HG03521 (cell line): ENCODE measurements around the gene GSG1L.

ENCODE experiments used
- ATAC-seq: cut with Tn5 transposase; IDR thresholded peaks from one replicate; pipeline ENCODE4 v1.9.1; 2021; ENCODE audit warnings: mild to moderate bottlenecking, moderate library complexity; ENCODE audit not compliant: unreplicated experiment

The GSG1L gene

GRCh38 chr16:27860091-27860490 is 203.4 kb downstream of the GSG1L start:
- ATAC-seq: no peak

GRCh38 chr16:27859020-27859419 is 204.5 kb downstream of the GSG1L start:
- ATAC-seq: no peak

- ATAC-seq: no peak
These were observed 209.9 kb downstream of the GSG1L start for GRCh38 chr16:27853651-27854050.

GRCh38 chr16:27853101-27853500 is 210.4 kb downstream of the GSG1L start:
- ATAC-seq: no peak

GRCh38 chr16:27852681-27853080 is 210.8 kb downstream of the GSG1L start:
- no peak for ATAC-seq

DNA sequence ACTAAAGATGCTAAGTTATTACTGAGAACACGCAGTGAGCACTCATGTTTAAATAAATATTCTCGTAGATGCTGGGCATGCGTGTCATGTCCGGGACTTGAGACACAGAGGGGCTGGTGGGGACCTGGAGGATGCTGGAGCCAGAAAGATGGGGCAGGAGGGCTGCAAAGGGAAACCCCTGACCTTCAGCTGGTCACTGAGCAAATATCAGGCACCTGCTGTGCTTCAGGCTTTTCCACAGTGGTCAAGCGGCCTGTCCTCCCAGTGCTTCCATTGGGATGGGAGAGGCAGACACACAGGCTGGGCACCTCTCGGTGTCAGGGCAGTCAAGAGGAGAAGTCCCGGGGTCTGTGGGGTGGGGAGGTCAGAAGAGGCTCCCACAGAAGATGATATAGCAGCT is 211.4 kb downstream of the GSG1L start:
- no peak for ATAC-seq

GRCh38 chr16:27851586-27851985 is 211.9 kb downstream of the GSG1L start:
- ATAC-seq: no peak

DNA sequence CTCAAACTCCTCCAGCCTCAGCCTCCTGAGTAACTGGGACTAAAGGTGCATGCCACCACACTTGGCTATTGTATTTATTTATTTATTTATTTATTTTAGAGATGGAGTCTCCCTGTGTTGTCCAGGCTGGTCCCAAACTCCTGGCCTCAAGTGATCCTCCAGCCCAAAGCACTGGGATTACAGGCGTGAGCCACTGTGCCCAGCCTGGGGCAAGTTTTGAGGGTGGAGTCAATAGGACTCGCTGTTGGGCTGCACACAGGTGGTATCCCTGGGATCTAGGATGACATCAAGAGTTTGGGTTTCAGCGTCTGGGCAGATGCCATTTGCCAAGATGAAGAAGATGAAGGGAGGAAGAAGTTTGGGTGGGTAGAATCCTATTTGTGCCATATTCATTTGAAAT is 213.9 kb downstream of the GSG1L start:
- ATAC-seq: no peak

DNA sequence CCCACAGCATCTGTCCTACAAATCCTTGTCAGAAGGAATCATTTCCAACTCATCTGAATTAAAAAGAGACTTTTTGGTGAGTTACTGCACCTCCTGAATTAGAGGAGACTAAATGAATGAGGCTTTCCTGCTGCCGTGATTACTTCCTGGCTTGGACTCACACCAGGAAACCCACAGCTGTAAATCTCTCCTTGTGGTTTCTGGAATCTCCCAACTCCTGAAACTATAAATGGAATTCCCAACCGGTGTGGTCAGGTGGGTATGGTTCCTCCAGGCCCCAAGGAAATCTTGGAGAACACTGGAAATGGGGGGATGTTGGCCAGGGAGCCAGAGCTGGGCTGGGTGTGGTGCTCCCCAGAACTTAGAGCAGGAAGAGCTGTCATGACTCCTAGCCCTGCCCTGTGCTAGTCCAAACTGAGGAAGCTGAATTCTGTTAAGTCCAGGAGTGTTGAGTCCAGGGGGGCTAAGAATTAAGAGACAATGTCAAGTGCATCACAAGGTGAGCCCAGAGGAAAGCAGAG is 216.4 kb downstream of the GSG1L start:
- ATAC-seq: no peak

DNA sequence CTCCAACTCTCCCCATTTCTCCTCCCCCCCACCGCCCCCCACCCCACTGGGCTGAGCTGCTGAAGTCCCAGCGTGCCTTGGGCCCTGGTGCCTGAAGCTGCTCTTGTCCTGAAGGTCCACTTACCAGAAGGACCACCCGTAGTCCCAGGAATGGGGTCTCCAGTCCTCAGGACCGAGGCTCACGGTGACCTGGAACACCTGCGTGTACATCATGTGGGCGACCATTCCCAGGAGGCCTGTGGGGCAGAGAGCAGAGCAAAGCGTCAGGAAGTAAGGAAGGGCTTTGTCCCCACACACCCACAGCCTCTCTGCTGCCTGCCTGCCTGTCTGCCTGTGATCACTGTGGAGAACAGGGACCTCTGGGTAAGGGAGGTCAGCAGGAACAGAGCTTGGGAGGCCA is 218.7 kb downstream of the GSG1L start:
- no peak for ATAC-seq

- no peak for ATAC-seq
These were observed 219.7 kb downstream of the GSG1L start for GRCh38 chr16:27843800-27844199.

DNA sequence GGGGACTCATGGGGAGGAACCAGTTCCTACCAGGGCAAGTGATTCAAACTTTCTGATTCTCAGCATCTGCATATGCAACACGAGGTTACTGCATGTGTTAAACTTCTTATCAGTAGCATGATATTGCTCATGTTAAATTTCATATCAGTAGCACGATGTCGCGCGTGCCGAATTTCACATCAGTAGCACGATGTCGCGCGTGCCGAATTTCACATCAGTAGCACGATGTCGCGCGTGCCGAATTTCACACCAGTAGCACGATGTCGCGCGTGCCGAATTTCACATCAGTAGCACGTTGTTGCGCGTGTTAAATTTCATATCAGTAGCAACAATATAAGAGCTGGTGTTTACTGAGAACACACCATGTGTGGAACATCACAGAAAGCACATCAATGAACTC is 221.6 kb downstream of the GSG1L start:
- ATAC-seq: no peak

DNA sequence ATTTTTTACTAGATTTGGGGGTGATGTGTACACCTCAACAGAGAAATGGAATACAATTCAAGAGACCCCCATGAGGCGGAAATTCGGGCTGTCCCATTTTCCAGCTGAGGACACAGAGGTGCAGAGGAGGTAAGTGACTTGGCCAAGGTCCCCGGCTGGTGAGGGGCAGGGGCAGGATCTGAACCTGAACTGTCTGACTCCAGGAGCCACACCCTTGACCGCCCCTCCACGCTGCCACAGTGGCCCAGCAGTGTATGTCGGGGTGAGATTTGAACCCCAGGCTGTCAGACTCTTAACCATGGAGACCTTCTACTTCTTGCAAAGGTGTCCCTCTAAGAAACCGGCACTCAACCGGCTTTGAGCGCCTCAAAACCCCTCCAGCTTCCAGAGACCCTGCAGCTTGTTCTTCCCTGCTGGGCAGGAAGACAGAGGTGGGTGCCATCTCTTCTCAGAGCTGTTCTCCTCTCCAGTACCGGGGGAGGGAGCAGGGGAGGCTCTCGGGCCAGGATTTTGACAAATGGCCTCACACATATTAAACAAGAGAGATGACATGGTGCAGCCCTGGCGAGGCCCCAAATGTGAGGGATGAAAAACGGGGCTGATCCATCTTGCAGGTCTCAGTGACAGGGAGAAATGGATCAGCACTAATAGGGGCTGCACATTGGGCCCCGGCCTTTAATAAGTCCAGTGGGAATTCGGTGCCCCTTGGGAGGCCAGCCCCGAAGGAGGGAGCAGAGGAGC is 222.3 kb downstream of the GSG1L start:
- no peak for ATAC-seq

- ATAC-seq: no peak
These were observed 223.0 kb downstream of the GSG1L start for GRCh38 chr16:27840311-27841060.

GRCh38 chr16:27839419-27839818 is 224.1 kb downstream of the GSG1L start:
- no peak for ATAC-seq

DNA sequence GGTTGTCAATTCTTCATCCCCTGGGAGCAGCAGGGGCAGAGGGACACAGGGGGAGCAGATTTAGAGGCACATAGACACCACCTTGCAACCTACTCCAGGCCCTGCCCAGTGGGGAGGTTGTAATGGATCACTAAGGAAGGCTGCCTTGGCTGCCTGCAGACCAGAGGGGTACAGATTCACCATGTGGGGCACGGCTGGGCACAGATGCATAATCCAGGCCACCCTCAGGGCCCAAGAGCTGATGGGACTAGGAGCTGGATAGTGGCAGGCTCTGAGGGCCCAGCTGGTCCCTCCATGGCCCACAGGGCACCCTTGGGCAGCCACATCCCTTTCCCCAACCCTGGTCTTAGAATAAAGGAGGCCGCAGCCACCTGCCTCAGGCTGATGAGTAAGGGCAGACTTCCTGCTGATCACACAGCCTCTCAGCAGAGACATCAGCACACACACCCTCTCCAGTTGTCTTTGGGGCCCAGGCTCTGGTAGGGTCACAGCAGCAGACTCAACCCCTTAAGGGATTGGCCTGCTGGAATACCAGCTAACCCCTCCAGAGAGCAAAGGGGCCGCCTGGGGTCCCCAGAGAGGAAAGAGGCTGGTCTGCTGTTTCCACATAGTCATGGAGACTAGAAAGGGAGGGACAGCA is 224.9 kb downstream of the GSG1L start:
- no peak for ATAC-seq

DNA sequence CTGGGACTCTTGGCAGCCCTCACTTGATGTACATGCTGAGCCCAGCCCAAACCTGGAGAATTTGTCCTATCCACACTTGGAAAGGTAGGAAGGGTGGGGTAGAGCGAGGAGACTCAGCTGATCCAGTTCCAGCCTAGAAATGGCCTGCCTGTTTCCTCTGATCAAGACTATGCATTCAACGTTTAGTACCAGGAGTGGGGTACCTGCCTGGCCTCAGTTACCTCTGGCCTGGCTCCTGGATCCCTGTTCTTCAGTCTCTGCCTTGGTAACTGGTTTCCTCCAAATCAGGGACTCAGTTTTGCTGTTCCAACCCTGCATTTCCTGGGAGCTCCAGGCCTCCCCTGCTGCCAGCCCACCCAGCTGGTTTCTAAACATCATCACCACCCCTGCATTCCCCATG is 233.5 kb downstream of the GSG1L start:
- ATAC-seq: no peak

DNA sequence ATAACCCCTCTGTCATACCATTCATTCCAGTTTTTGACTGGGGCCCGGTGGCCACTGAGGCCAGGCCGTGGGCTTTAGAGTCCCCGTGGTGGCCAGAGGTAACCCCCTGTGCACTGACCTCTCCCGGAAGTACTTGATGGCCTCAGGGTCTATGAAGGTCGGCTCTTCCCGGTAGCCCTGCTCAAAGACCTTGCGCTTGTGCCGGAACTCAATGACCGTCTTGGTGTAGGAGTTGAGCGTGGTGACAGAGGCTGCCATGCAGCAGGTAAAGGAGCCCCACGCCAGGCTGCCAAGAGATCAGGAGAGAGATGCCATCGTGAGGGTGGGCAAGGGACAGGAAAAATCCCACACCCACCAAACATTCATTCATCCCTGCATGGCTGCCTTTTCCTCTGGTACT is 234.8 kb downstream of the GSG1L start:
- ATAC-seq: no peak

GRCh38 chr16:27827765-27828164 is 235.7 kb downstream of the GSG1L start:
- ATAC-seq: no peak

GRCh38 chr16:27826893-27827289 is 236.6 kb downstream of the GSG1L start:
- ATAC-seq: no peak

DNA sequence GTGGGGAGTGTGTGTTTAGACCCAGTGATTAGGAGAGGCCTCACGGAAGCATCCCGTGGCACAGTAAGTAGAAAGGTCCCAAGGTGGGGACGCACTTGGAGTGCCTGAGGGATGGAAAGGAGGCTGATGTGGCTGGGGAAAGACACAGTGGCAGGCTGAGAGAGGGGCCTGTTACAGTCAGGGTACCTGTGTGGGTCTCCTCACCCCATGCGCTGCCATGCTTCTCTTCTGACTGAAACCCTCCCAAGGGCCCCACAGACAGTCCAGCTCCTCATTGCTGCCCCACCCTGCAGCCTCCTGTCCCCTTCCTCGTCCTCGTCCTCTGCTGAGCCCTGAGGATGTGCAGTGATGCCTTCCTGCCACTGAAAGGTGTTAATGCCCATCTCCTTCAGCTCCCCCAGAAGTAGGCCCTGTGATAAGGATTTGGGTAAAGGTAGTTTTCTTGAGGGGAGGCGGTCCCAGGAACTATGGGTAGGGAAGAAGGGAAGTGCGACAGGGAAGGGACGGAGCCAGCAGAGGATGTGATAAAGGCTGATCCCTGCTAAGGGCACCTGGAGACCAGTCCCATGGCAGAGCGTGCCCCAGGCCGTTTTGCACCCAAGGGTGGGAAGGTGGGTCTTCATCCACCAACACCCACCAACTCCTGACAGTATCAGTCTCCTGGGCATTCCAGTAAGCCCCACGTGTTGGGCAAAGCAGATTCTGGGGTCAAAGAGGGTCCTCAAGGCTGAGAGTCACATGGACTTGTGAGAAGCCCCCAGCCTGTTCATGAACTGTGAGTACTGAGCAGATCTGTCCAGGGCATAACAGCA is 237.2 kb downstream of the GSG1L start:
- no peak for ATAC-seq
